ENCODE measurements around the gene ZDHHC24.

DNA sequence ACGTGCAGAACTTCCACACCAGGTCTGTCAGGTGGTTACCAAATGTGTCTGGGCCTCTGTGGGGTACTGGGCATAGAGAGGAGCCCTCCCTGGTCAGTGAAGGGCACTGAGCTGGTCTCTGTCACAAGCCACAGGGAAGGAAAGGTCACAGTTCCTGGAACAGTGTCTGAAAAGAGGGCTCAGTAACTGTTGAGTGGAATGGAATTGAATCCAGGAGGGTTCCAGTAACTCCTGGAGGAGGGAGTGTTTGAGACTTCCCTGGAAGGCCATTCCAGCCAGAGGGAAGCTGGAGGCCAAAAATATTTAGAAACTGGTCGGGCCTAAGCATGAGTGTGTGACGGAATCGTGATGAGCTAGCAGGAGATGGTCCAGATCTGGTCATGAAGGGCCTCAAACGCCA is 8.8 kb upstream of the ZDHHC24 start:
- TF ChIP-seq, protein P1, sequence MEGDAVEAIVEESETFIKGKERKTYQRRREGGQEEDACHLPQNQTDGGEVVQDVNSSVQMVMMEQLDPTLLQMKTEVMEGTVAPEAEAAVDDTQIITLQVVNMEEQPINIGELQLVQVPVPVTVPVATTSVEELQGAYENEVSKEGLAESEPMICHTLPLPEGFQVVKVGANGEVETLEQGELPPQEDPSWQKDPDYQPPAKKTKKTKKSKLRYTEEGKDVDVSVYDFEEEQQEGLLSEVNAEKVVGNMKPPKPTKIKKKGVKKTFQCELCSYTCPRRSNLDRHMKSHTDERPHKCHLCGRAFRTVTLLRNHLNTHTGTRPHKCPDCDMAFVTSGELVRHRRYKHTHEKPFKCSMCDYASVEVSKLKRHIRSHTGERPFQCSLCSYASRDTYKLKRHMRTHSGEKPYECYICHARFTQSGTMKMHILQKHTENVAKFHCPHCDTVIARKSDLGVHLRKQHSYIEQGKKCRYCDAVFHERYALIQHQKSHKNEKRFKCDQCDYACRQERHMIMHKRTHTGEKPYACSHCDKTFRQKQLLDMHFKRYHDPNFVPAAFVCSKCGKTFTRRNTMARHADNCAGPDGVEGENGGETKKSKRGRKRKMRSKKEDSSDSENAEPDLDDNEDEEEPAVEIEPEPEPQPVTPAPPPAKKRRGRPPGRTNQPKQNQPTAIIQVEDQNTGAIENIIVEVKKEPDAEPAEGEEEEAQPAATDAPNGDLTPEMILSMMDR (IDR thresholded peaks at IDR 0.05; ENCODE audit: low read length) = no peak
- TF ChIP-seq EZH2 (IDR thresholded peaks at IDR 0.05; ENCODE audit: borderline replicate concordance, low read length) = no peak
